GM12874 (cell line): ENCODE measurements around the gene PRKD2.

Experiments
- TF ChIP-seq, protein P1 (sequence below): IDR thresholded peaks from 2 replicates; pipeline ENCODE4 v1.5.1; 2011; ENCODE audit warnings: low read depth, mild to moderate bottlenecking, control low read depth, low read length, moderate library complexity; ENCODE audit not compliant: insufficient read depth

PRKD2 gene

DNA sequence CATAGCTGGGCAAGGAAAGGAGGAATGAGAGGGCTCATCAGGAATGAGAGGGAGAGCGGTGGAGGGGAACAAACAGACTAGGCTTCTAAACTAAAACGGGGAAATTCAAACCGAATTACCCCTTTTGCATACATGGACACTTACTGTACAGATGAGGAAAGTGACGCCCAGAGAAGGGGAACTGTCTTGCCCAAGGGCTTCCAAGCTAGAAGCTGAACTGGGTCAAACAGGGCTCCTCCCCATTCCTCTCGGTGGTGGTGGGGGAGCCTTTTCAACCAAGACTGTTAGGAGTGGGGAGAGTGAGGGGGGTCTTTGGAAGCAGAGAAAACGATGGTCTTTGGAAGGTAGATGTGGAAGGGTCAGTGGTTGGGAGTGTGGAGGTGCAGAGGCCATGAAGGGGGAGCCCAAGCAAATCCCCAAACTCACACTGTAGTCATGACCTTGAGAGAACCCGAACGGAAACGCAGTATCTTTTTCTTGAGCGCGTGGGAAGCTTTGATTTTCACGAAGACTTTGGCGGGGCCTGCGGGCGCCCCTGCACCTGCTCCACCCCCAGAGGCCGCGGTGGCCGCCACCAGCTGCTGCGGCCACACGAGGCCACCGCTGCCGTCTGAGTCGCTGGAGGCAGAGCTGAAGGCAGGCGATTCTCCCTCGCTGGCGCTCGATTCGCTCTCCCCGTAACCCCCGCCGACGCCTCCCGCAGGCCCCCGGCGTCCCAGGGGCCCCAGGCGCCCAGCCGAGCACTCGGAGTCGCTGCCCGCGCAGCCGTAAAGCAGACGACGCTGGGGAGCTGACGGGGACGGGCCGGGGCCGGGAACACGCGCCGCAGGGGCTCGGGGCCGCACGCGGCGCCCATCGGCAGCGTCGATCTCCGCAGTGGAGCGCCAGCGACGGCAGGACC, 68.6 kb downstream of the PRKD2 start:
- TF ChIP-seq, protein P1, sequence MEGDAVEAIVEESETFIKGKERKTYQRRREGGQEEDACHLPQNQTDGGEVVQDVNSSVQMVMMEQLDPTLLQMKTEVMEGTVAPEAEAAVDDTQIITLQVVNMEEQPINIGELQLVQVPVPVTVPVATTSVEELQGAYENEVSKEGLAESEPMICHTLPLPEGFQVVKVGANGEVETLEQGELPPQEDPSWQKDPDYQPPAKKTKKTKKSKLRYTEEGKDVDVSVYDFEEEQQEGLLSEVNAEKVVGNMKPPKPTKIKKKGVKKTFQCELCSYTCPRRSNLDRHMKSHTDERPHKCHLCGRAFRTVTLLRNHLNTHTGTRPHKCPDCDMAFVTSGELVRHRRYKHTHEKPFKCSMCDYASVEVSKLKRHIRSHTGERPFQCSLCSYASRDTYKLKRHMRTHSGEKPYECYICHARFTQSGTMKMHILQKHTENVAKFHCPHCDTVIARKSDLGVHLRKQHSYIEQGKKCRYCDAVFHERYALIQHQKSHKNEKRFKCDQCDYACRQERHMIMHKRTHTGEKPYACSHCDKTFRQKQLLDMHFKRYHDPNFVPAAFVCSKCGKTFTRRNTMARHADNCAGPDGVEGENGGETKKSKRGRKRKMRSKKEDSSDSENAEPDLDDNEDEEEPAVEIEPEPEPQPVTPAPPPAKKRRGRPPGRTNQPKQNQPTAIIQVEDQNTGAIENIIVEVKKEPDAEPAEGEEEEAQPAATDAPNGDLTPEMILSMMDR = no peak

DNA sequence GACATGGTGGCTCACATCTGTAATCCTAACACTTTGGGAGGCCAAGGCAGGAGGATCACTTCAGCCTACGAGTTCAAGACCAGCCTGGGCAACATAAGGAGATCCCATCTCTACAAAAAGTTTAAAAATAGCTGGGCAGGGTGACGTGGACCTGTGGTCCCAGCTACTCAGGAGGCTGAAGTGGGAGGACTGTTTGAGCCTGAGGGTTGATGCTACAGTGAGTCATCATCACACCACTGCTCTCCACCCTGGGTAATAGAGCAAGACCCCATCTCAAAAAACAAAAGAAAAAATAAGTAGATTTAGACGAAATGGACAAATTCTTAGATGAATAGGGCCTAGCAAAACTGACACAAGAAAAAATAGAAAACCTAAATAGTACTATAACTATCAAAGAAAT, 70.5 kb downstream of the PRKD2 start:
- TF ChIP-seq, protein P1 = no peak

DNA sequence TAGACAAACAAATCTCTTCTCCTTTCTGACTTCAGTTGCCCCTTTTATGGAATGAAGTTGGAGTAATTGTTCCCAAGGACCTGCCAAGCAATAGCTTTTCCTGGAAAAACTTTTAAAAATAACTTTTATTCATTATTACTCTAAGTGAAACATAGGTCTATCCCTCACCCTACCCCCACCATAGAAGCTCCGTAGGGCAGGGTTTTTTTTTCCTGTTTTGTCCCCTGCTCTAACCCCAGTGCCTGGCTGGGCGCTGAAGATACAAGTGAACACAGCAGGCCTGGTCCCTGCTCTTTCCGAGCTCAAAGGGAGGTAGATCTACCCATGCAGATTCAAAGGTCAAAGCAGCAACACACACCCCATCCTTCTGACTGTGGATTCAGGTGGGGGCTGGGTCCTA, 72.2 kb downstream of the PRKD2 start:
- TF ChIP-seq, protein P1 = no peak

DNA sequence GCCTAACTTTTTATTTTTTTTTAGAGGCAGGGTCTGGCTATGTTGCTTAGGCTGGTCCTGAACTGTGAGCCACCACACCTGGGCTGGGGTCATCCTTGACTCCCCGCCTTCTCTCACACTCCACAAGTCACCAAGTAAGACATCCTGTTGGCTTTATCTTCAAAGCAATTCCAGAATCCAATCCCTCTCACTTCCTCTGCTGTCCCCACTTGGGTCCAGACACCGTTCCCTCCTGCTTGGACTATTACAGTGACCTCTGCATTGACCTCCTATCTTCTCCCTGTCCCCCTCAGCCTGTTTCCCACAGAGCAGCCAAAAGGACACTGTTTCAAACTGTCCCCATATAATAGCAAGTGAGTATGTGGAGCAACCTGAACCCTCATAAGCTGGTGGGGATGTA, 76.3 kb downstream of the PRKD2 start:
- TF ChIP-seq, protein P1 = no peak

DNA sequence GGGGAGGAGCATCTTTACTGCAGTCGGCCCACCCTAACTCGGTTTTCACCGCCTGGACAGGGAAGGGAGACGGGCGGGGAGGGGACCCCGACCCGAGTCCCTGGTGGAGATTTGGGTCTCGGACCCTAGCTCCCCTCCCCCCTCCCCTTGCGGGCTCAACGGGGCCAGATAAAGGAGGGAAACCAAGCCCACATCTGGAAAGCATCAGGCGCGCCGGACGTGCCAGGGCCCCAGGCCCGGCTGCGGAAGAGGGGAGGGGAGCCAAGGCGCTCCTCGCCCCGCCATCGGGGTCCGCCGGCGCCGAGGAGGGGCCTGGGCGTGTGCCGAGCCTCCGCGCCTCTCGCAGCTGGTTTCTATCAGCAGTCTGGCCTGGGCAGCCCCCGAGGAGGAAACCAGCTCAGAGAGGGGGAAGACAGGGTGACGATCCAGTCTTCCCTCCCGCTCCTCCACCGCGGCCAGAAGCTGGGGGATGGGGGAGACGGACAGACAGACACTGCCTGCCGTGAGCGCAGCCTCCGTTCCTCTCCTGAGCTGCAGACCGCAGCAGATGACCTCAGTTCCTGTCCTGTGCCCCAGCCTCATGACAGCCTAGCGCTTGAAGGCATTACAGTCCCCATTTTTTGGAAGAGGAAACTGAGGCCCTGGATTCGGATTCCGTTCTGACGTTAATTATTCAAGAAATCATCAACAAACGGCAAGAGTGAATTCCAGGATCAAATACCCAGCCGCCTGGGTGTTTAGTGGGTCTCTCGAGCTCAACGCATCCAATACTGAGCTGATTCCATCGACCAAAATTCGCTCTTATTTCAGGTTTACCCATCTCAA, 77.3 kb downstream of the PRKD2 start:
- TF ChIP-seq, protein P1 = no peak

DNA sequence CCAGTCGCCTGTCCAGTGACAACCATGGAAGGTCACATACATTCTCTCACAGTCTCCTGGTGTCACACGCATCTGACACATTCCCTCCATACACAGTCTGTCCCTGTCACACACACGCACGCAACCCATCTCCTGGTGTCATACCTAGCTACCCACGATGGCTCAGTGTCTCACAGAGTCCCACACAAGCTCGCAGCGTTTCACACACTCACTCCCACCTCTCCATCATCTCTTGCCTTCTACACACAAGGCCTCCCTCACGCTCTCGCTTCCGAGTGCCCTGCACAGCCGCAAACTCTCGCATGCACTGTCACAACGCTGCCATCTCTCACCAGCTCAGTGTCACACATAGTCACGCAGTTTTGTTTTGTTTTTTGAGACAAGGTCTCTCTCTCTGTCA, 79.7 kb downstream of the PRKD2 start:
- TF ChIP-seq, protein P1 = no peak
